MV-4-11 (cell line): ENCODE results near the gene KRT84.

Experiments
- DNase-seq: peaks from one replicate; lab custom pipeline; 2025; lab: John Stamatoyannopoulos, UW

Gene KRT84

DNA sequence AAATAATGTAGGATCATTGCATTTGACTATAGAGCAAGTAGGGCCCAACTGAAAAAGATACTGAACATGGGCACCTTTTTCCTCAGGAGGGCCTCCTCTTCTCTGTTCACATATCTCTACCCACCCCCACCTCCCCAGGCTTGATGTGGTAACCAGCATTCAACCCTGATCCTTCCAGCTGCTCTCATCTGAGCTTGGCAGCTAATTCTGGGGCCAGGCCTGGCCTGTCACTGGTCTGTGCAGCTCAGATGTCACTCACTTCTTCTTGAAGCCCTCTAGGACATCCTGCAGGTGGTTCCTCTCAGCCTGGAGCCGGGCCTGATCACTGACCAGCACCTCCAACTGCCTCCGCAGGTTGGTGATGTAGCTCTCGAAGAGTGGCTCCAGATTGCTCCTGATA is 2.1 kb downstream of the KRT84 start:
- DNase-seq: no peak

GRCh38 chr12:52382854-52383253 is 2.6 kb downstream of the KRT84 start:
- no peak for DNase-seq

GRCh38 chr12:52381206-52381605 is 4.2 kb downstream of the KRT84 start:
- no peak for DNase-seq

GRCh38 chr12:52380271-52380694 is 5.2 kb downstream of the KRT84 start:
- peak; percentile 10 for DNase-seq

- no peak for DNase-seq
Measured at GRCh38 chr12:52379536-52379935, 5.9 kb downstream of the KRT84 start.

DNA sequence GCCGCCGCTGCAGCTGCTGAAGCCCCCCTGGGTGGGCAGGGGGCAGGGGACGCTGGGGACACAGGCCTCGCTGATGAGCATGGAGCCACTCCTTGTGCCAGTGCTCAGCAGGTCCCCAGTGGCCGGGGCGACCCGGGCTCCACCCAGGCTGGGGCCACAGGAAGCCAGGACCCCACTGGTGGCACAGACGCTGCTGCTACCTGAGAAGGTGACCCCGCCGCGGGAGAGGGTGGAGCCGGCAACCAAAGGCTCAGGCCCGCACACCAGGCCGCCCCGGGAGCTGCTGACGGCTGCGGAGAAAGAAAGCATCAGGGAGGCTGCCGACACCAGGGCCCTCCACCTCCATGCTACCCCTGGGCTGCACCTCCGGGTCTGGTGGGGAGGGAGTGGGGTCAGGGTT is 7.4 kb downstream of the KRT84 start:
- no peak for DNase-seq

GRCh38 chr12:52377266-52377665 is 8.2 kb downstream of the KRT84 start:
- no peak for DNase-seq

- DNase-seq: peak; percentile 47
Measured at GRCh38 chr12:52372216-52373154, 13.0 kb downstream of the KRT84 start.

DNA sequence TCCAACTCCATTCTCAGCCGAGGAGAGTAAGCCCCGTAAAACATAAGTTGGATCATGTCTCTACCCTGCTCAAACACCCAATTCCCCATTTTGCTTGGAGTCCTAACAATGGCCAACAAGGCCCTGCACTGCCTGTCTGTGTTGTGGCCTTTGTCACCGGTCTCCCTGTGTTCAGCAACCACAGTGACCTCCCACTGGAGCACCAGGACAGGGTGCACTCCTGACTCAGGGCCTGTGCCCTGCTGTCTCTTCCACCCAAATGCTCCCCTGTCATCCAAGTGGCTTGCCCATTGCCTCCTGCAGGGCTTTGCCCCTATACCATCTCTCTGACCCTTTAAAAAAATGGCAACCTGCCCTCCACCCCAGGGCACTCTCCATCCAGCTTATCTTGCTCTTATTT is 13.7 kb downstream of the KRT84 start:
- no peak for DNase-seq

- no peak for DNase-seq
Measured at GRCh38 chr12:52370926-52371608, 14.4 kb downstream of the KRT84 start.

GRCh38 chr12:52369809-52370208 is 15.6 kb downstream of the KRT84 start:
- DNase-seq: no peak

GRCh38 chr12:52369211-52369610 is 16.2 kb downstream of the KRT84 start:
- no peak for DNase-seq

DNA sequence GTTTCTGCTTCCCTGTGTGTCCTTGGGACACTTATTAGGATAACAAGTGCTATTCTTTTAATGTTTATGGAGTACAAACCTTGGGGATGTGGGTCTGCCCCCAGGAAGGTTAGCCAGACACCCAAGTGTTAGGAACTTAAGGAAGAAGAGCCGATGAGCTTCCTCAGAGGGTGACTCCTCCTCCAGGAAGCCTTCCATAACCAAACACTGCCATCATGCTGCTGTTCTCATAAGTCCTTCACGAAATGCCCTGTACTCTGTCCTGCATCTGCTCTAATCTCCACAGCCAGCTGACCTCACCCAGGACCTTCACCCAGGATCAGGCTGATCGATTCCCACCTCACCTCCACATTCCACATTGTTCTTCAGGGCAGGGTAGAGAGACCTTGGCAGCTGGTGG is 16.9 kb downstream of the KRT84 start:
- DNase-seq: no peak

GRCh38 chr12:52367876-52368275 is 17.6 kb downstream of the KRT84 start:
- DNase-seq: no peak

DNA sequence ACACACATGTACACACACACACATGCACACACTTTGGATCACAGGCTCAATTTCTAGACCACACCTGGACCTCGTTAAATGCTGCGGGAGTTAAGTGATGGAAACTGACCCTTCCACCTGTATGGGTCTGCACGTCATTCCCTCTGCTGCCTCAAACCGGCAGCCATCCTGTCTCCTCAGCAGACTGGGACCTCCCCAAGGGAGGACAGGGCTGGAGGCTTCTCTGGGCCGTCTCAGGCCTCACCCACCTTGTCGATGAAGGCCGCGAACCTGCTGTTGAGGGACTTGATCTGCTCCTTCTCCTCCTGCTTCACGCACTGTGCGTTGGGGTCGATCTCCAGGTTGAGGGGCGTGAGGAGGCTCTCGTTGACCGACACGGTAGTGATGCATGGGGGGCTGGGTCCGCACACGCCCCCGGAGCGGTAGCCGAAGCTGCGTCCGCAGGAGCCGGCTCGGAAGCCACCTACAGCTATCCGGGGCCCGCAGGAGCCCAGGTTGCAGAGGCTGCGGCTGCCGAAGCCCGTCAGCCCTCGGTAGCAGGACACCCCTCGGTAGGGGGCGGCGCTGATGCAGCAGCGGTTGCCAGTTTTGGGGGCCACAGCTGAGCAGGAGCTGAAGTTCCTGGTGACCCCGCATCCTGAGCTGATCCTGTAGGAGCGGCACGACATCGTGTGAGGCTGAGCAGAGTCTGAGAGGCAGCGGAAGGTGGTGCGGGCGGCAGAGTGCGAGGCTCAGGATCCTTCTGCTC is 18.5 kb downstream of the KRT84 start, which contains the start of gene KRT85:
KRT85 (minus strand) TSS at position 744 of the 748 bp plus-strand sequence; CDS start at position 668, 76 bp downstream.
- DNase-seq: no peak

DNA sequence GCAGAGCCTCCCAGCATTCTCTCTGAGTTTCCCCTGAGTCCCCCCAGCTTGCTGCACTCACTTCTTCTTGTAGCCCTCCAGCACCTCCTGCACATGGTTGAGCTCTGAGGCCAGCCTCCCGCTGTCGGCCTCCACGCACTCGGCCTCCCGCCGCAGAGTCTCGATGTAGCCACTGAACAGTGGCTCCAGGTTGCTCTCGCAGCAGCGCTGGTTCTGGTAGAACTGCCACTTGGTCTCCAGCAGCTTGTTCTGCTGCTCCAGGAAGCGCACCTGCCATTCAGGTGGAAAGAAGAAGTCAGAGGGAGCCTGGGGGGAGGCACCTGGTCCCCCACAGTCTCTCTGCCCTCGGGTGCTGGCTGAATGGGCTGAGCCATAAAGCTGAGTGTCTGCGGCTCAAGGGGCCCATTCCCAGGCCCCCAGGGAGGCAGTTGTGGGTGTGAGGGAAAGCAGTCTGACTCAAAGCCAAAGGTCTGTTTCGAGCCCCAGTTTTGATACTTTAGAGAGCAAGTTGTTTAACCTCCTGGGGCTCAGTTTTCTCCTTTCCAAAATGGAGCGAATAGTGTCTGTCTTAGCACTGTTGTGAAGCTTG is 20.5 kb downstream of the KRT84 start:
- DNase-seq: no peak

GRCh38 chr12:52364061-52364460 is 21.4 kb downstream of the KRT84 start:
- no peak for DNase-seq

GRCh38 chr12:52363111-52363679 is 22.3 kb downstream of the KRT84 start:
- DNase-seq: no peak

- no peak for DNase-seq
Measured at GRCh38 chr12:52362118-52362726, 23.2 kb downstream of the KRT84 start.

GRCh38 chr12:52361553-52361952 is 23.9 kb downstream of the KRT84 start:
- DNase-seq: no peak

DNA sequence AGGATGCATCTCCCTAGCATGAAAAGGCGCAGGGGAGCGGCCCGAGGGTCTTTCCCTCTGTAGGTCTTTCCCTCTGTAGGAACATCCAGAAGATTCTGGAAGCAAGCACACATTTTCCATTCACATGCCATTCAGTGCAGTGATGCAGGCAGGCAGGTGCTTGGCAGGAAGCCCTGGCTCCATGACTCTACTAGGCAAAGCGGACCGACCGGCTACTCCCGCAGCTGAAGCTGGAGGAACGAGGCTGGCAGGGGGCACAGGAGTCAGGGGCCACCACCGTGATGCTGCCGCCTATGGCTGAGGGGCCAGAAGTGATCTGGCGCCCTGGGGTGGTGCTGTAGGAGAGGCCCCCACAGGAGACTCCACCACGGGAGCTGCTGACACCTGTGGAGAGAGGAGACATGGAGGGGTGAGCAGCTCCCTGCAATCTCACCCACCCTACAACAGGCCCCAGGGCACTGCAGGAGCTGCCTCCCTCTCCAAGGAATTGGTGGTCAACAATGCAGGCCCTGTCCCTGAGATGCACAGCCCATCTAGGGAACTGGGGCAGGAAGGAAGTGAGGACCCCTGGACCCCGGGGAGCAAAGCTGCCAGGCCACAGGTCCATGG is 24.7 kb downstream of the KRT84 start:
- no peak for DNase-seq
